ENCODE data around the gene OR1F1.
A peak's percentile ranks its signal among the peaks of the same experiment; 100 is the strongest.
"Not testable (repeated sequence)": the region's sequence is repeated elsewhere in the genome, so short reads cannot be mapped to it uniquely, and the experiment has no call there.

Gene OR1F1

GRCh38 chr16:3152027-3152276 lies 36.1 kb upstream of the OR1F1 start:
- no peak for DNase-seq

- DNase-seq, result peak; percentile 94
These were observed 35.6 kb upstream of the OR1F1 start for GRCh38 chr16:3152277-3152990.

- no peak for DNase-seq
These were observed 35.0 kb upstream of the OR1F1 start for GRCh38 chr16:3152991-3153368.

- no peak for DNase-seq
These were observed 32.8 kb upstream of the OR1F1 start for GRCh38 chr16:3155181-3155580.

GRCh38 chr16:3155972-3156371 lies 32.0 kb upstream of the OR1F1 start:
- no peak for DNase-seq

GRCh38 chr16:3157229-3158025 lies 30.6 kb upstream of the OR1F1 start:
- DNase-seq, result peak; percentile 96

GRCh38 chr16:3158026-3158509 lies 29.9 kb upstream of the OR1F1 start:
- no peak for DNase-seq

GRCh38 chr16:3158510-3159314 lies 29.3 kb upstream of the OR1F1 start:
- peak; percentile 89 for DNase-seq

GRCh38 chr16:3161235-3162018 lies 26.6 kb upstream of the OR1F1 start:
- DNase-seq, result no peak

GRCh38 chr16:3164121-3164991 lies 23.6 kb upstream of the OR1F1 start:
- DNase-seq, result no peak

GRCh38 chr16:3165111-3165822 lies 22.7 kb upstream of the OR1F1 start:
- DNase-seq, result no peak

- DNase-seq, result no peak
These were observed 21.5 kb upstream of the OR1F1 start for GRCh38 chr16:3166505-3166886.

- not testable (repeated sequence) for DNase-seq
These were observed 19.3 kb upstream of the OR1F1 start for GRCh38 chr16:3168729-3169128.

- DNase-seq, result no peak
These were observed 17.4 kb upstream of the OR1F1 start for GRCh38 chr16:3170440-3171180.

GRCh38 chr16:3171181-3171854 lies 16.7 kb upstream of the OR1F1 start:
- DNase-seq, result no peak

- DNase-seq, result peak; percentile 77
These were observed 16.0 kb upstream of the OR1F1 start for GRCh38 chr16:3171855-3172593.

GRCh38 chr16:3173892-3174617 lies 13.9 kb upstream of the OR1F1 start:
- DNase-seq, result peak; percentile 42

GRCh38 chr16:3174618-3175148 lies 13.3 kb upstream of the OR1F1 start:
- no peak for DNase-seq
